GM21515 (cell line): Measurements from ENCODE around the gene DHRS3.

ENCODE experiments used
- ATAC-seq: cut with Tn5 transposase; IDR thresholded peaks from one replicate; pipeline ENCODE4 v1.9.1; 2021; ENCODE audit not compliant: unreplicated experiment

Gene DHRS3

DNA sequence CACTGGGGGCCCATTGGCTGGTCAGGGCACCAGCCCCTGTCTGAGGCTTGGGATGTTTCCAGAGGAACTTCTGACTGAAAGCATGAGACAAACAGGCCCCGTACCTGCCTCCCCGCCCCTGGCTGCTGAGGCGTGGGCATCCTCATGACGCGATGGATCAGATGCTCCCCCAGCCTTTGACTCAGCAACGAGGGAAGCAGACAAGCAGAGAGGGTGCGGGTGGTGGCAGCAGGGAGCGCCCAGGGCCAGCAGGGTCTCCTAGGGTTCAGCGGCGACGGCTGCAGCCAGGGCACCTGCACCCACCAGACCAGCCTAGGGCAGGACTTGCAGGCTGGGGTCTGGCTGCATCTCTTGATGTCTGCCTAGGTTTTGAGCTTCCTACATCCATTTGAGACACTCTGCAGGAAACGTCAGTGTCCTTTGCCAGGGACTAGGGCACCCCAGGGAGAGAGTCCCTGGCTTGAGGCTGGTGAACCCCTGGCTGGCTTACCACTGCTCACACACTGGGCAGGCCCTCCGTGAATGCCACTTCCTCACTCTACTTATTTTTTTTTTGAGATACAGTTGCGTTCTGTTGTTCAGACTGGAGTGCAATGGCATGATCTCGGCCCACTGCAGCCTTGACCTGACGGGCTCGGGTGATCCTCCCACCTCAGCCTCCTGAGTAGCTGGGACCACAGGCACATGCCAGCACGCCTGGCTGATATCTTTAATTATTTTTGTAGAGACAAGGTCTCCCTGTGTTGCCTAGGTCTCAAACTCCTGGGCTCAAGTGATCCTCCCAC lies 63.3 kb downstream of the DHRS3 start:
- ATAC-seq, result no peak

GRCh38 chr1:12553963-12554362 lies 64.0 kb downstream of the DHRS3 start:
- no peak for ATAC-seq

DNA sequence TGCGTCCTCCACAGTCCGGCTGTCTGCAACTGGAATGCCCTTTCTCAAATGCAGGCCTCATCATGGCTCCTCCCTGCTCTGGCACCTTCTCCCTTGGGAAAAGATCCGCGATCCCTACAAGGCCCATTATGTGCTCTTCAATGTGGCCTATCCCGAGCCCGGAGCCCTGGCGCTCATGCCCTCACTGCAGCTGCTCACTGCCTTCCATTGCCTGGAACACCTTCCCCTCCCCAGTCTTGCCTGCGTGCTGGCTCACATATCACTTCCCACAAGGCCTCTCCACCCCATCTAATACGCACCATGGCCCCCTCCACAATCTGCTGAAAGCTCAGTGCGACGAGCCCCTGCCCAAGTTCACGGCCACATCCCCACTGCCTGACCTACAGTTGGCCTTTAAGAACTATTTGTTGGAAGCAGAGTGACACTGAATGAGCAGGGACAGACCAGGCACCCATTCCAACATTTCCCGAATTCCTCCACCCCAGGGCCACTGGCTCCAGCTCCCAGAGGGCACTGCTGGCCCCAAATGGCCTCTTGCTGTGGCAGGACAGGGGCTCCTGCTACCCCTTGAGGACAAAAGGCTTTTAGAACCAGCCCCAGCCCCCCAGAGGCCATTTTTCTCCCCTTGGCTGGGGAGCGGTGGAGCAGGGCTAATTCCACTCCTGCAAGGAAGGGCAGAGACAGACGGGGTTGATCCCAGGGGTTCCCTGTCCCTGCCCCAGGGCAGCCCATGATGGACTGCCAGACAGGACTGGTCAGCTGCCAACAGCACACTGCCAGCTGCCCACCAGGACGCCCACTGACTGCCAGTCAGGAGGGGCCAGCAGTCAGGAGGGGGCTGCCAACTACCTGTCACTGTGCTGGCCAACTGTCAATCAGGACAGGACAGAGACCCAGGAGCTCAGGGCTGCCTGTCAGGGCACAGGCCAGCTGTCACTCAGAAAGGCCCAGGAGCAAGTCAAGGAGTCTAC lies 64.8 kb downstream of the DHRS3 start:
- ATAC-seq, result no peak

- ATAC-seq, result no peak
Observed at GRCh38 chr1:12552111-12552888, 65.7 kb downstream of the DHRS3 start.

DNA sequence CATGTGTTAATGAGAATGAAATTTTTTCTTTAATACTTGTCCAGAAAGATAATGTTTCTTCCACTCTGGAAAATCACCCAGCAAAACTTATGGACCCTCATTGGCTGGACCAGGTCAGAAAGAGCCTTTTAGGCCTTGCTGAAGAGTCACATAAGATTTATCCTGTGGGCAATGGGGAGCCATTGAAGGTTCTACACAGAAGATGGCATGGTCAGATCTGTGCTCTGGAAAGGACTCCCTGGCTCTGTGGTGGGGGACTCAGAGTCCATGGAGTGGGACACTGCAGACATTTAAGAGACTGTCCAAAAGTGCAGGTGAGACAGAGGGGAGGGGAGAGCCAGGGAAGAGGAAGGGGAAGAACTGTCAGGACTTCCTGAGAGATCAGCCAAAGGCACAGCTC lies 66.4 kb downstream of the DHRS3 start:
- ATAC-seq, result no peak

GRCh38 chr1:12549460-12550349 lies 68.3 kb downstream of the DHRS3 start:
- ATAC-seq, result no peak

DNA sequence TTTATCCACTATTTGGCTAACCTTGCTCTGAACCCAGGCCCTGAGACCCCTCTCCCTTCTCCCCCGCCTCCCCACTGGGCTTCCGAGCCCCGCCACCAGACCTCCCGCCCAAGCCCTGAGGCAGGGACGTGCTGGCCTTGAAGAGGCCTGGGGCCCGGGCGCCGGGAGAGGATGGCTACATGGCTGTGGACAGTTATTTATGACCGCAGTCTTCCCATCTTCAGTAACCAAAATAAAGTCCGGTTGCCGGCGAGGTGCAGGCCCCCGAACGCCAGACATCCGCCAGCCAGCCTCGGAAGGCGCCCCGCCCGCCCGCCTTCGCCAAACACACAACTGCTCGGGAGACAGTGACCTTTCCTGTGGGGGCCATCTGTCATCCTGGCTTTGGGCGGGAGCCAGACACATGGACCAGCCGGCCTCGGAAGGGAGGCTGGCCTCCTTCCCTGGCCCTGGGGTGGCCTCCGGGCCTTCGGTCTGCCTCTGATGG lies 69.0 kb downstream of the DHRS3 start:
- no peak for ATAC-seq

DNA sequence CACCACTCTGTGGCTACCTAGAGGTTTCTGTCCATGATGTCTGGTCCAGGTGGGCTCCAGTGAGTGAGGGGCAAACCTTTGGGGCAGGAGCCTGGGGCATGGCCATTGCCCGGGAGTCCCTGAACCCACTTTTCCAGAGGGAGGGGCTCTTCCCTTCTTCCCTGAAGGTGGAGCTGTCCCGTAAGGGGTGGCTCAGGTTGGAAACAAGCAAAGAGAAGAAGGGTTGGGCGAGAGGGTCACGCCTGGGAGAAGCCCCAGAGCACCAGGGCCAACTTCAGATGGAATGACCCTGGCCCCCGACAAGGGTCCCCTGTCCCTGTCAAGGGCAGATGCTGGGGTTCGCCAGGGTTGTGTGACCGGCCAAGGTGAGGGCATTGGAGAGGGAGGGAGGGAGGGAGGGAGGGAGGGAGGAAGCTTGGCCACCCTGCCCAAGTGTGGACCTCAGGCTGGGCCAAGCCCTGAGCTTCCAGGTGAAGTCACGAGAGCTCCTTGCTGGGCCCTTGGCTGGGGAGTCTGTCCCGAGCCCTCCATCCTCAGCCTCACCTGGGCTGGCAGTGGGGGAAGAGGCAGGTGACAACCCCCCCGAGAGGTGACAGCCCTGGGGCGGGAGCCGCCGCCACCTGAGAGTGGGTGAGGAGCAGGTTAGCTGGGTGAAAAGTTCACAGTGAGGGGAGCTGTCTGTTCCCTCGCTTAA lies 69.6 kb downstream of the DHRS3 start:
- no peak for ATAC-seq

DNA sequence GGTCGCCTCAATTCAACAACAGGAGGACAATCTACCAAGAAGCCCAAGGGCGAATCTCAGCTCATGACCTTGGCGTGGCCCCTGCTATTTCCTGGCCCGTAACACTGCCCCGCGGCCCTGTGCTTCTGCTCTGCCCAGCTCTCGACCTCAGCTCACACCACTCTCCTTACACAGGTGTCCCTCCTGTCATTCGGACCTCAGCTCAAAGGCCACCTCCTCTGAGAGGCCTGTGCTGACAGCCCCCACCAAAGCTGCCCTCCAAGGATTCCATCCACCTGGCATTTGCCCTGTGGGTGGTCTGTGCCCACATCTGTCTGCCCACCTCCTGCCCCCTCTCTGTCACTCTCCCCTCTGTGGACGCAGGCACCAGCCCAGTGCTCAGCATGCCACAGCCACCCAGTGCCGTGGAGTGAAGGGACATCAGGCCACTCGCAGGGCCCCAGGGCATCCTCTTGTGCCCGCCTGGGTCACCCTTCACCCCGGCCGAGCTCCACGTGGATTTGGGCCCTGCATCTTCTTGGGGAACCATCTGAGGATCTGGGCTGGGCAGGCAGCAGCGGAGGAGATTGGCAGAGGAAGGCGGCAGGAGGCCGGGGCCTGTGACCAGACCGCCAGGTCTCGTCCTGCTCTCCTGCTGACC lies 70.3 kb downstream of the DHRS3 start:
- no peak for ATAC-seq

- no peak for ATAC-seq
Observed at GRCh38 chr1:12546771-12547585, 71.0 kb downstream of the DHRS3 start.

DNA sequence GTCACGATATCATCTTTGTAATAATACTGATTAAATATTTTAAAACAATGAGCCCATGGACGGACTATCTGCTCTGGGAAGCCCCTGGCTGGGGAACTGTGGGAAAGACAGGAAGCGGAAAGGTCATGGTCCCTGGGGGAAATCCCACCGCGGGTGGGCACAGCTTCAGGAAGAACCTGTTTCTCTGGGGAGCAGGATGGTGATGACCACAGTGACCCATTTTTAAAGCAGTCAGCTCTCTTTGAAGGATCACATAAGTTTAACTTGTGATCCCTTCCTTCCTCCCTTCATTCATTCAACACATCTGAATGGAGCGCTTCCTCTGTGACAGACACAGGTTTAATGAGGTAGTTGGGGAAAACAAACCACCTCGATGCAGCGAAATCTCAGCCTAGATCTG lies 73.0 kb downstream of the DHRS3 start:
- no peak for ATAC-seq

DNA sequence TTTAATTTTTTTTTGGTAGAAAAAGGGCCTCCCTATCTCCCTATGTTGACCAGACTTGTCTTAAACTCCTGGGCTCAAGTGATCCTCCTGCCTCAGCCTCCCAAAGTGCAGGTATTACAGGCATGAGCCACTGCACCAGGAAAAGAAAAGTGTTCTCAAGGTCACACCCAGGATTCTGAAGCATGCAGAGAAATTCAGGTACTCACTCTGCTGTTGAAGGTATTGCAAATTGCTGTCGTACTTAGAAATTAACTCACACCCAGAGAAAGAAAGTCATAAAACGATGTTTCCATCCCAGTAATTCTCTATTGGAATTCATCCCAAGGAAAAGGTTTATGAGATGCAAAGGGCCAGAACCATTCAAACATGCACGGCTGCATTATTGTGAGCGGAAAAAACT lies 73.7 kb downstream of the DHRS3 start:
- ATAC-seq, result no peak

GRCh38 chr1:12543740-12544154 lies 74.3 kb downstream of the DHRS3 start:
- no peak for ATAC-seq

DNA sequence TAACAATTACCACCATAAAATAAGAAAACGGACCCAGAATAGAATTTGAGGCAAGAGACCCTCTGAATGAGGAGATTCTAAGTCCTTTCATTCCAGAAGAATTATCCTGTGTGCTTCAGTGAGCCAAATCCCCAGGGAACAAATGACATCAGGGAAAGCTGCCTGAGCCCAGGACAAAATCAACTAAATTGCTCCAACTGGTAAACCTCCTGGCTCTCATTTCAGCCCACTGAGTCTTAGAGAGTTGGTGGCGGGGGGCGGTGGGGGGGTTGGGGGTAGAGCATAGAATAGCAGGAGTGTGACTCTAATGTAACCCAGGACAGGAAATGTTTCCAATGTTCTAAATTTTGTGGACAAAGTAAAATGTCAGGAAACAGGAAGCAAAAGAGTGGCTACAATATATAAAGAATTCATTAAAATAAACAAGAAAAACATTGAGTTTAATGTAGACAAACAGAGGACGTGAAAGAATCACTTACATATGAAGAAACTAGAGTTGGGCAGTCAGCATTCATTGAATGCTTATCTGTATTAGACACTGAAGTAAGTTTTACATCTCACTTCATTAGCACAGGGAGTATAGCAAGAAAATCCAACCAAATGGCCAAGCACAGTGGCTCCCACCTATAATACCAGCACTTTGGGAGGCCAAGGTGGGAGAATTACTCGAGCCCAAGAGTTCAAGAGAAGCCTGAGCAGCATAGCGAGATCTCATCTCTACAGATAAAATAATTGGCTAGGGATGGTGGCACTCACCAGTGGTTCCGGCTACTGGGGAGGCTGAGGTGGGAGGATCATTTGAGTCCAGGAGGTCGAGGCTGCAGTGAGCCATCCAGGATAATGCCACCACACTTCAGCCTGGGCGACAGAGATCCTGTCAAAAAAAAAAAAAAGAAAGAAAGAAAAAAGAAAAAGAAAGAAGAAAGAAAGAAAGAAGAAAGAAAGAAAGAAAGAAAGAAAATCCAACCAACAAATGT lies 75.1 kb downstream of the DHRS3 start:
- no peak for ATAC-seq

GRCh38 chr1:12542138-12542465 lies 75.9 kb downstream of the DHRS3 start:
- ATAC-seq, result no peak

GRCh38 chr1:12541274-12542137 lies 76.5 kb downstream of the DHRS3 start:
- ATAC-seq, result no peak
